Thoracic aorta (tissue), 2 donors: ENCODE data around the gene VPS13A. TPM values are rescaled to one million over a fixed set of nuclear protein-coding genes. Genes with fewer than 3 reads are reported as not detected.
"Not testable (repeated sequence)": the region's sequence is repeated elsewhere in the genome, so short reads cannot be mapped to it uniquely, and the experiment has no call there.

Experiments used
- ATAC-seq: fragments of 150-250 bp; one replicate; pipeline ENCODE4 v1.8.0; 2017; ENCODE audit warnings: low read depth; ENCODE audit not compliant: insufficient number of reproducible peaks, low FRiP score
- DNase-seq: peaks from one replicate; pipeline ENCODE4 v3.0.0-alpha.2; 2020; ENCODE audit warnings: low spot score
- H3K27ac ChIP-seq, 2 donors: fragments of 200-600 bp; sonication (generic); 1 replicate in 1 of 2; 2 replicates in 1 of 2; pipeline ENCODE4 v1.5.1; 2016; ENCODE audit warnings: mild to moderate bottlenecking in 2 of 2, moderate library complexity in 2 of 2
- H3K27me3 ChIP-seq: fragments of 200-600 bp; sonication (generic); replicated peaks from 2 replicates; pipeline ENCODE4 v1.6.0; 2016; ENCODE audit warnings: mild to moderate bottlenecking; ENCODE audit not compliant: insufficient read depth
- H3K36me3 ChIP-seq: fragments of 200-600 bp; sonication (generic); one replicate; pipeline ENCODE4 v1.5.1; 2016
- H3K4me1 ChIP-seq, 2 donors: fragments of 200-600 bp; sonication (generic); 1 replicate in 1 of 2; 2 replicates in 1 of 2; pipeline versions ENCODE4 v1.5.1 to v1.6.0; 2016; ENCODE audit warnings: low read depth in 2 of 2, mild to moderate bottlenecking in 1 of 2; ENCODE audit not compliant: control insufficient read depth in 1 of 2
- H3K4me3 ChIP-seq: fragments of 200-600 bp; sonication (generic); 2 replicates; pipeline ENCODE4 v1.5.1; 2016; ENCODE audit warnings: mild to moderate bottlenecking
- H3K9me3 ChIP-seq: fragments of 200-600 bp; sonication (generic); 2 replicates; pipeline ENCODE4 v1.5.1; 2016
- CTCF ChIP-seq: fragments of 200-600 bp; sonication (generic); IDR thresholded peaks from one replicate; pipeline ENCODE4 v1.5.1; 2019; ENCODE audit warnings: antibody characterized with exemption
- total RNA-seq, 2 donors: library from RNA; depleted of rRNA; stranded (reverse); fragments of >200 nt; gene quantifications; one replicate each; pipeline versions ENCODE4 v1.1.0 to v1.2.3, GENCODE V29; 2016

VPS13A gene
- total RNA-seq, 2 donors from 2014 or later, result 54.8 to 94.8 TPM

GRCh38 chr9:77392328-77392727 is 215.0 kb downstream of the VPS13A start:
- H3K27me3 ChIP-seq, result no peaks in the 10 kb centered on the region
- no peak for TF ChIP-seq CTCF
- no peak overlapping the region for H3K27ac ChIP-seq
- H3K4me1 ChIP-seq, result no peaks in the 10 kb centered on the region
- no peaks in the 10 kb centered on the region for H3K9me3 ChIP-seq
- DNase-seq, result no peak
- no peak for ATAC-seq
- H3K4me3 ChIP-seq, result no peak overlapping the region
- peaks cover 4% of the 10 kb centered on the region for H3K36me3 ChIP-seq

GRCh38 chr9:77398581-77398980 is 221.2 kb downstream of the VPS13A start:
- not testable (repeated sequence) for DNase-seq

GRCh38 chr9:77399964-77400363 is 222.6 kb downstream of the VPS13A start:
- Histone ChIP-seq H3K4me1 (no peaks in the 10 kb centered on the region), H3K27me3 (no peaks in the 10 kb centered on the region), H3K9me3 (no peaks in the 10 kb centered on the region), H3K36me3 (no peaks in the 10 kb centered on the region), H3K4me3 (no peak overlapping the region), H3K27ac (no peak overlapping the region)
- ATAC-seq (no peak), DNase-seq (no peak)
- no peak for TF ChIP-seq CTCF

More at GRCh38 chr9:77398581-77398980, 221.2 kb downstream of the VPS13A start:
- H3K27me3 ChIP-seq, ATAC-seq, H3K4me3 ChIP-seq, H3K27ac ChIP-seq, H3K4me1 ChIP-seq, H3K9me3 ChIP-seq, H3K36me3 ChIP-seq: not testable (repeated sequence)

- Histone ChIP-seq H3K36me3 (peaks cover 7% of the 10 kb centered on the region), H3K9me3 (no peaks in the 10 kb centered on the region), H3K4me3 (no peak overlapping the region), H3K27me3 (no peaks in the 10 kb centered on the region), H3K27ac (no peak overlapping the region), H3K4me1 (no peaks in the 10 kb centered on the region)
- DNase-seq, result no peak
- ATAC-seq, result no peak
- TF ChIP-seq CTCF, result no peak
Measured at GRCh38 chr9:77402286-77402685, 225.0 kb downstream of the VPS13A start.

- Histone ChIP-seq H3K4me1 (no peaks in the 10 kb centered on the region), H3K4me3 (no peak overlapping the region), H3K36me3 (peaks cover 10% of the 10 kb centered on the region), H3K27me3 (no peaks in the 10 kb centered on the region), H3K27ac (no peak overlapping the region), H3K9me3 (no peaks in the 10 kb centered on the region)
- no peak for ATAC-seq
- DNase-seq, result no peak
- TF ChIP-seq CTCF, result no peak
Measured at GRCh38 chr9:77403239-77403638, 225.9 kb downstream of the VPS13A start.

- not testable (repeated sequence) for H3K9me3 ChIP-seq, H3K4me1 ChIP-seq, H3K27me3 ChIP-seq, ATAC-seq, H3K4me3 ChIP-seq, DNase-seq, H3K27ac ChIP-seq
- H3K36me3 ChIP-seq, result peaks cover 10% of the 10 kb centered on the region
Measured at GRCh38 chr9:77408521-77408920, 231.2 kb downstream of the VPS13A start.
